BJ (cell line): Measurements from ENCODE around the gene RINL. TPM values are rescaled to one million over a fixed set of nuclear protein-coding genes. Genes with fewer than 3 reads are reported as not detected.
"Not testable (repeated sequence)": the region's sequence is repeated elsewhere in the genome, so short reads cannot be mapped to it uniquely, and the experiment has no call there.

Source experiments
- CTCF ChIA-PET: fragments of 350-600 bp; formaldehyde crosslinking; extraction: SDS; loops from one replicate; lab custom pipeline; 2021; ENCODE audit warnings: antibody characterized with exemption, inconsistent platforms; lab: Yijun Ruan, JAX
- POLR2A ChIA-PET: fragments of 300-600 bp; sonication (Branson Sonifier 250); formaldehyde crosslinking; extraction: SDS; loops from one replicate; lab custom pipeline; 2021; ENCODE audit warnings: antibody characterized with exemption; lab: Charles Lee
- DNase-seq: peaks from one replicate; pipeline ENCODE4 v3.0.0-alpha.2; 2011; ENCODE audit warnings: low read depth
- H3K27me3 ChIP-seq: 2 replicates; pipeline ENCODE4 v1.6.0; 2011; ENCODE audit warnings: low read length; ENCODE audit not compliant: control insufficient read depth, insufficient read depth
- H3K36me3 ChIP-seq: 2 replicates; pipeline ENCODE4 v1.5.1; 2011; ENCODE audit warnings: low read length; ENCODE audit not compliant: control insufficient read depth, insufficient read depth
- H3K4me3 ChIP-seq: 2 replicates; pipeline ENCODE4 v1.5.1; 2011; ENCODE audit warnings: low read depth, mild to moderate bottlenecking, control low read depth, low read length
- CTCF ChIP-seq: IDR thresholded peaks from 2 replicates; pipeline ENCODE4 v1.5.1; 2011; ENCODE audit warnings: low read depth, mild to moderate bottlenecking, control low read depth, inconsistent platforms, low read length, moderate library complexity; ENCODE audit not compliant: insufficient read depth
- polyA plus RNA-seq: library from polyadenylated mRNA; depleted of rRNA; stranded (reverse); fragments of >200 nt; gene quantifications from 2 replicates; pipeline ENCODE4 v1.2.3, GENCODE V29; 2011; rRNA removed

Gene RINL
- polyA plus RNA-seq, 1 experiment: 1.9 TPM

GRCh38 chr19:38830039-38830733, 47.9 kb downstream of the RINL start:
- DNase-seq: no peak
- no peak for TF ChIP-seq CTCF
- Histone ChIP-seq H3K36me3 (peaks cover 7% of the 10 kb centered on the region), H3K27me3 (no peaks in the 10 kb centered on the region), H3K4me3 (no peak overlapping the region)
- ChIA-PET CTCF (interaction anchor here (0.9 kb wide), 1 partner anchor 60 kb away, joined by 3 read pairs; no protein-coding TSS in a partner anchor), POLR2A (interaction anchor here (0.6 kb wide), 1 partner anchor 99 kb away, joined by 3 read pairs; no protein-coding TSS in a partner anchor)

GRCh38 chr19:38829203-38829602, 48.9 kb downstream of the RINL start:
- DNase-seq, H3K27me3 ChIP-seq, H3K36me3 ChIP-seq, H3K4me3 ChIP-seq, CTCF ChIA-PET: not testable (repeated sequence)
- POLR2A ChIA-PET: interaction anchor here (0.6 to 0.7 kb wide), 7 partner anchors 98 to 453 kb away, joined by 3 to 13 read pairs (median 4); partner anchors contain the start of genes ACTN4 and FAM98C

- no peak for DNase-seq
- TF ChIP-seq CTCF: no peak
- peaks cover 9% of the 10 kb centered on the region for H3K36me3 ChIP-seq
- H3K4me3 ChIP-seq: no peak overlapping the region
- no peaks in the 10 kb centered on the region for H3K27me3 ChIP-seq
- ChIA-PET POLR2A (no interaction called here), CTCF (no interaction called here)
These were observed 51.1 kb downstream of the RINL start for GRCh38 chr19:38826856-38827551.

- H3K36me3 ChIP-seq: peaks cover 12% of the 10 kb centered on the region
- DNase-seq, H3K27me3 ChIP-seq, CTCF ChIA-PET, H3K4me3 ChIP-seq, POLR2A ChIA-PET: not testable (repeated sequence)
These were observed 52.1 kb downstream of the RINL start for GRCh38 chr19:38825936-38826335.

- POLR2A ChIA-PET, H3K4me3 ChIP-seq, H3K27me3 ChIP-seq, DNase-seq, CTCF ChIA-PET: not testable (repeated sequence)
- H3K36me3 ChIP-seq: peaks cover 15% of the 10 kb centered on the region
These were observed 56.7 kb downstream of the RINL start for GRCh38 chr19:38821230-38821825.

GRCh38 chr19:38819231-38819920, 58.7 kb downstream of the RINL start:
- Histone ChIP-seq H3K27me3 (no peaks in the 10 kb centered on the region), H3K4me3 (no peak overlapping the region), H3K36me3 (peaks cover 22% of the 10 kb centered on the region)
- DNase-seq: no peak
- ChIA-PET POLR2A (no interaction called here), CTCF (interaction anchor here (1.5 kb wide), 1 partner anchor 50 kb away, joined by 3 read pairs; no protein-coding TSS in a partner anchor)
- no peak for TF ChIP-seq CTCF

Other genes starting within 250 kb of the RINL start
- 592 and 970 TPM in 2 replicates for gene ACTN4, start 230.6 kb downstream of the RINL start, polyA plus RNA-seq
- gene CAPN12, start 133.8 kb downstream of the RINL start, polyA plus RNA-seq: 0.34 and 0.75 TPM in 2 replicates
- gene LGALS7, start 104.8 kb downstream of the RINL start, polyA plus RNA-seq: not detected in 2 replicates
- gene LGALS7B, start 89.1 kb downstream of the RINL start, polyA plus RNA-seq: not detected in 2 replicates
- gene LGALS4, start 65.3 kb downstream of the RINL start, polyA plus RNA-seq: 0.28 and 0.53 TPM in 2 replicates
- gene ECH1, start 46.5 kb downstream of the RINL start, polyA plus RNA-seq: 75.6 and 124 TPM in 2 replicates
- gene HNRNPL, start 28.3 kb downstream of the RINL start, polyA plus RNA-seq: 266 and 342 TPM in 2 replicates
- 44.4 and 71.8 TPM in 2 replicates for gene SIRT2, start 21.3 kb upstream of the RINL start, polyA plus RNA-seq
- gene NFKBIB, start 21.7 kb upstream of the RINL start, polyA plus RNA-seq: 12.8 and 20.6 TPM in 2 replicates
- not detected in 2 replicates for gene CCER2, start 33.9 kb upstream of the RINL start, polyA plus RNA-seq
- gene SARS2, start 52.5 kb upstream of the RINL start, polyA plus RNA-seq: 15.4 and 26.1 TPM in 2 replicates
- gene MRPS12, start 52.7 kb upstream of the RINL start, polyA plus RNA-seq: 32.0 and 49.3 TPM in 2 replicates
- gene FBXO17, start 97.5 kb upstream of the RINL start, polyA plus RNA-seq: 14.5 and 19.5 TPM in 2 replicates
- 4.4 and 7.0 TPM in 2 replicates for gene FBXO27, start 154.3 kb upstream of the RINL start, polyA plus RNA-seq
- not detected in 2 replicates for gene ACP7, start 206.1 kb upstream of the RINL start, polyA plus RNA-seq
- gene PAK4, start 247.5 kb upstream of the RINL start, polyA plus RNA-seq: 10.2 and 19.6 TPM in 2 replicates